PC-9 (cell line): Measurements from ENCODE around the gene PRR3. TPM values are rescaled to one million over a fixed set of nuclear protein-coding genes. Genes with fewer than 3 reads are reported as not detected.
A peak's percentile ranks its signal among the peaks of the same experiment; 100 is the strongest.

ENCODE experiments used
- BruUV-seq: library from RNA; stranded (reverse); fragments of 400-500 nt; replicated peaks from 2 replicates; lab custom pipeline; 2021; lab: Mats Ljungman, UMichigan
- CTCF ChIA-PET: fragments of 300-600 bp; sonication (Branson Sonifier 250); formaldehyde crosslinking; loops from one replicate; lab custom pipeline; 2022; ENCODE audit warnings: antibody characterized with exemption; lab: Charles Lee
- POLR2A ChIA-PET: fragments of 300-600 bp; sonication (Branson Sonifier 250); formaldehyde crosslinking; loops from one replicate; lab custom pipeline; 2022; ENCODE audit warnings: antibody characterized with exemption; ENCODE audit not compliant: unreplicated experiment; lab: Charles Lee
- DNase-seq, 2 experiments: peaks; one replicate each; pipeline versions ENCODE4 v3.0.0 to v3.0.0-alpha.2; 2015 to 2022; ENCODE audit warnings: mixed read lengths in 1 of 2
- H2AFZ ChIP-seq: fragments of 200-600 bp; sonication (generic); 2 replicates; pipeline ENCODE4 v1.8.1; 2017; ENCODE audit warnings: antibody characterized with exemption
- H3F3A ChIP-seq: fragments of 200-600 bp; sonication (generic); 2 replicates; pipeline ENCODE4 v1.8.1; 2017; ENCODE audit warnings: antibody characterized with exemption, mild to moderate bottlenecking, low read depth; ENCODE audit not compliant: insufficient read depth
- H3K27ac ChIP-seq: fragments of 200-600 bp; sonication (generic); 2 replicates; pipeline ENCODE4 v1.6.1; 2016; ENCODE audit warnings: mixed run types
- H3K27me3 ChIP-seq: fragments of 200-600 bp; sonication (generic); 2 replicates; pipeline ENCODE4 v1.6.1; 2016; ENCODE audit warnings: low read depth, mixed run types; ENCODE audit not compliant: insufficient read depth
- H3K36me3 ChIP-seq: fragments of 200-600 bp; sonication (generic); 2 replicates; pipeline ENCODE4 v1.6.1; 2016; ENCODE audit warnings: low read depth, mixed run types
- H3K4me1 ChIP-seq: fragments of 200-600 bp; sonication (generic); replicated peaks from 2 replicates; pipeline ENCODE4 v1.6.1; 2016; ENCODE audit warnings: mixed run types; ENCODE audit not compliant: insufficient read depth
- H3K4me2 ChIP-seq: fragments of 200-600 bp; sonication (generic); 2 replicates; pipeline ENCODE4 v1.6.1; 2017; ENCODE audit warnings: mixed run types
- H3K4me3 ChIP-seq: fragments of 200-600 bp; sonication (generic); 2 replicates; pipeline ENCODE4 v1.6.1; 2016; ENCODE audit warnings: mixed run types
- H3K79me2 ChIP-seq: fragments of 200-600 bp; sonication (generic); 2 replicates; pipeline ENCODE4 v1.6.1; 2017; ENCODE audit warnings: low read depth, mixed run types
- H3K9me2 ChIP-seq: fragments of 200-600 bp; sonication (generic); 2 replicates; pipeline ENCODE4 v1.8.1; 2017; ENCODE audit warnings: mild to moderate bottlenecking; ENCODE audit not compliant: insufficient read depth
- H3K9me3 ChIP-seq: fragments of 200-600 bp; sonication (generic); 2 replicates; pipeline ENCODE4 v1.8.1; 2016; ENCODE audit warnings: low read depth; ENCODE audit not compliant: insufficient read depth
- H4K20me1 ChIP-seq: fragments of 200-600 bp; sonication (generic); 2 replicates; pipeline ENCODE4 v1.8.1; 2017; ENCODE audit not compliant: insufficient read depth
- EZH2 ChIP-seq: fragments of 200-600 bp; sonication (generic); IDR thresholded peaks from 2 replicates; pipeline ENCODE4 v1.8.0; 2017; ENCODE audit warnings: antibody characterized with exemption, low read depth
- intact Hi-C: fragments of 100-400 bp; cut with micrococcal nuclease; formaldehyde crosslinking; loops from one replicate; pipeline ENCODE4 v1.10.0; 2022; ENCODE audit not compliant: unreplicated experiment
- total RNA-seq: library from RNA; stranded (reverse); gene quantifications from 2 replicates; pipeline ENCODE4 v1.2.3, GENCODE V29; 2021
- TF ChIP-seq, protein P1 (sequence below): fragments of 200-600 bp; sonication (generic); conservative IDR thresholded peaks from 2 replicates; pipeline ENCODE4 v1.6.1; 2017; ENCODE audit warnings: mixed run types, antibody characterized with exemption, mild to moderate bottlenecking, moderate library complexity

Gene PRR3
- total RNA-seq, 1 experiment from 2014 or later = 16.9 TPM

DNA sequence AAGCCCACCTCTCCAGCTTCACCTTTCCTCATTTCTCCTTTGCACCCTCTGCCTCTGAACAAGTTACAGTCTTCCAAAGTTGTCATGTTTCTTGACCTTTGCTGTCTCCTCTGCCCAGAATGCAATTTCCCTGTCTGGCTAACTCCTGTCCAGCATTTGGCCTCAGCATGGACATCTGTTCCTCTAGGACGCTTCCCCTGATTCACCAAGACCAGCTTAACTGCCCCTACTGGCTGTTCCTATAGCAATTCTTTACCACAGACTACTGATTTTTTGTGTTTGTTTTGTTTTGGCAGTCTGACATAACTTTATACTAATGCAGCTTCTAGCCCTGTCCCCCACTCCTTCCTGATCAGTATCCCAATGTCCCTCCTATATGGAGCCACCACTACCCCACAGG, 14.2 kb upstream of the PRR3 start:
- Histone ChIP-seq H3F3A (peaks cover 9% of the 10 kb centered on the region), H3K4me2 (no peak overlapping the region), H3K9me2 (no peaks in the 10 kb centered on the region), H3K9me3 (no peaks in the 10 kb centered on the region), H3K4me1 (peaks cover 6% of the 10 kb centered on the region; the same call in 1 of the 2 replicates), H3K27ac (no peak overlapping the region), H4K20me1 (no peaks in the 10 kb centered on the region), H3K27me3 (no peaks in the 10 kb centered on the region), H3K79me2 (no peaks in the 10 kb centered on the region), H2AFZ (no peak overlapping the region), H3K4me3 (no peak overlapping the region), H3K36me3 (0 out of 2 replicates have a peak, but pooled peaks cover 6% of the 10 kb centered on the region)
- ChIA-PET POLR2A (no interaction called here), CTCF (no interaction called here)
- no TSS peak for BruUV-seq
- no peak for DNase-seq
- TF ChIP-seq, protein P1, sequence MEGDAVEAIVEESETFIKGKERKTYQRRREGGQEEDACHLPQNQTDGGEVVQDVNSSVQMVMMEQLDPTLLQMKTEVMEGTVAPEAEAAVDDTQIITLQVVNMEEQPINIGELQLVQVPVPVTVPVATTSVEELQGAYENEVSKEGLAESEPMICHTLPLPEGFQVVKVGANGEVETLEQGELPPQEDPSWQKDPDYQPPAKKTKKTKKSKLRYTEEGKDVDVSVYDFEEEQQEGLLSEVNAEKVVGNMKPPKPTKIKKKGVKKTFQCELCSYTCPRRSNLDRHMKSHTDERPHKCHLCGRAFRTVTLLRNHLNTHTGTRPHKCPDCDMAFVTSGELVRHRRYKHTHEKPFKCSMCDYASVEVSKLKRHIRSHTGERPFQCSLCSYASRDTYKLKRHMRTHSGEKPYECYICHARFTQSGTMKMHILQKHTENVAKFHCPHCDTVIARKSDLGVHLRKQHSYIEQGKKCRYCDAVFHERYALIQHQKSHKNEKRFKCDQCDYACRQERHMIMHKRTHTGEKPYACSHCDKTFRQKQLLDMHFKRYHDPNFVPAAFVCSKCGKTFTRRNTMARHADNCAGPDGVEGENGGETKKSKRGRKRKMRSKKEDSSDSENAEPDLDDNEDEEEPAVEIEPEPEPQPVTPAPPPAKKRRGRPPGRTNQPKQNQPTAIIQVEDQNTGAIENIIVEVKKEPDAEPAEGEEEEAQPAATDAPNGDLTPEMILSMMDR = peak; percentile 19; the same call in 1 of the 2 replicates
- TF ChIP-seq EZH2 = no peak
- intact Hi-C loops = loop anchor here (5.0 kb wide), 3 partner anchors 186 to 544 kb away; no protein-coding TSS in a partner anchor

DNA sequence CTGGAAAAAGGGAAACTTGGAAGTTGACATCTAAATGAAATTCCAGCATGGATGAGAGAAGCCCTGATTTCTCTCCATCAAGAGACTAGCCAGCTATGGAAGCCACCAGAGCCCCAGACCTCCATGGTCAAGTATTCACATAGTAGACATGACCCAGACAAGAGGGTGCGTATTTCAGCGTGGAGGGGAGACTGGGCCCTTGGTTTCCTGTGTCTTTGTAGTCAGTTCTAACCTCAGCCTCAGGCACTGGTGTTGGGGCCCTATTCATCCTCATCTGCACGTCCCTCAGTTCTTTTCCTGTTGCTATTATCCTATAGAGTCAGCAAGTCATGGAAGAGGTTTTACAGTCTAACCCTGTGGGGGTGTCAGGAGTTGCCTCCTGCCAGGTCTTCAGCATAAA, 13.3 kb upstream of the PRR3 start:
- CTCF ChIA-PET = interaction anchor here (1.5 kb wide), 1 partner anchor 62 kb away, joined by 13 read pairs; no protein-coding TSS in a partner anchor

DNA sequence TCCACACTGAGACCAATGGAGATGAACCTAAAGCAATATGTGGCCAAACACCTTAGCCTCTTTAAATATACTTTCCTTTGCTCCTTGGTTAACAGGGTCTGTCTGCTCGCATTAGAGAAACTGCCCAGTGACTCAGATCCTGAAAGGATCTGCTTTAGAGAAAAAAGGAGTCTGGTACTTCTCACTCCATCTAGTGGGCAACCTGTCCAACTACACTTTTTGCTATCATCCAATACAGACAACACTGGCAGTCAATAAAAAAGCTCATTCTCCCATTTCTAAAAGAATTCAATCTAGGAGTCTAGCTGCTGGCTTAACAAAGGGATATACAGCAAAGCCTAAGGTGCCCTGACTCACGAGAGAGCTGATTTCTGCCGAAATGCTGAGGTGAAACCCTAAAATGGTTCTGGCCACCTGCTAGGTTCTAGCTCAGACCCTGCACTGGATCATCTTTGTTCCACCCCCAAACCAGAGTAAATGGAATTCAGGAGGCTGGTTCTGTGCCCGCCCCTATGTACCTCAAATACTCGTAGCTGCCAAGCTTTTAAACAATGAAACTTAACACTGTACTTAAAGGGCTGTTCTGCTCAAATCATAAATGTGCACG, 12.3 kb upstream of the PRR3 start:
- no peak for TF ChIP-seq EZH2
- TF ChIP-seq, protein P1 = peak; percentile 88
- POLR2A ChIA-PET = interaction anchor here (0.7 kb wide), 1 partner anchor 50 kb away, joined by 6 read pairs; no protein-coding TSS in a partner anchor

More for the DNA sequence above, 13.3 kb upstream of the PRR3 start:
- Histone ChIP-seq H3K4me2 (no peak overlapping the region), H3K27me3 (no peaks in the 10 kb centered on the region), H3F3A (peaks cover 9% of the 10 kb centered on the region), H3K27ac (no peak overlapping the region), H3K9me2 (no peaks in the 10 kb centered on the region), H3K4me1 (peaks cover 6% of the 10 kb centered on the region; the same call in 1 of the 2 replicates), H3K79me2 (no peaks in the 10 kb centered on the region), H3K4me3 (no peak overlapping the region), H2AFZ (no peak overlapping the region), H3K9me3 (no peaks in the 10 kb centered on the region), H3K36me3 (0 out of 2 replicates have a peak, but pooled peaks cover 6% of the 10 kb centered on the region), H4K20me1 (no peaks in the 10 kb centered on the region)
- TF ChIP-seq, protein P1 = no peak
- TF ChIP-seq EZH2 = no peak
- POLR2A ChIA-PET = no interaction called here
- BruUV-seq = no TSS peak
- no peak for DNase-seq
- intact Hi-C loops = loop anchor here (1.0 to 5.0 kb wide), 4 partner anchors 61 to 543 kb away; no protein-coding TSS in a partner anchor

More for the DNA sequence above, 12.3 kb upstream of the PRR3 start:
- Histone ChIP-seq H3F3A (peaks cover 9% of the 10 kb centered on the region), H3K36me3 (0 out of 2 replicates have a peak, but pooled peaks cover 6% of the 10 kb centered on the region), H3K9me2 (no peaks in the 10 kb centered on the region), H3K79me2 (no peaks in the 10 kb centered on the region), H3K9me3 (no peaks in the 10 kb centered on the region), H3K4me2 (no peak overlapping the region), H3K27ac (no peak overlapping the region), H3K4me1 (peaks cover 6% of the 10 kb centered on the region; the same call in 1 of the 2 replicates), H3K4me3 (no peak overlapping the region), H3K27me3 (no peaks in the 10 kb centered on the region), H4K20me1 (no peaks in the 10 kb centered on the region), H2AFZ (no peak overlapping the region)
- intact Hi-C loops = loop anchor here (1.0 to 5.0 kb wide), 4 partner anchors 61 to 543 kb away; no protein-coding TSS in a partner anchor
- no TSS peak for BruUV-seq
- CTCF ChIA-PET = interaction anchor here (0.5 to 1.5 kb wide), 11 partner anchors 12 to 828 kb away, joined by 3 to 13 read pairs (median 4); partner anchors contain the start of gene MDC1
- peak in 1 of 2 experiments; percentile 54 for DNase-seq
